RPMI7951 (cell line): ENCODE measurements around the gene VEPH1. TPM values are rescaled to one million over a fixed set of nuclear protein-coding genes. Genes with fewer than 3 reads are reported as not detected.

Experiments
- DNase-seq: peaks from one replicate; pipeline ENCODE4 v3.0.0-alpha.2; 2012; ENCODE audit warnings: low read depth
- total RNA-seq: library from RNA; depleted of rRNA; stranded (reverse); fragments of >200 nt; shearing (Covaris generic); gene quantifications from 2 replicates; pipeline ENCODE4 v1.2.3, GENCODE V29; 2014; rRNA removed

VEPH1 gene
- 85.5 and 91.9 TPM in 2 replicates for total RNA-seq

GRCh38 chr3:157502916-157503595 is at the start of gene VEPH1:
VEPH1 (minus strand) TSS chr3:157503416; CDS start chr3:157495349, 8,067 bp downstream.
- no peak for DNase-seq

- DNase-seq = no peak
Observed at GRCh38 chr3:157551961-157552360, 48.7 kb upstream of the VEPH1 start.

- no peak for DNase-seq
Observed at GRCh38 chr3:157549498-157549897, 46.3 kb upstream of the VEPH1 start.

GRCh38 chr3:157544501-157545130 is 41.4 kb upstream of the VEPH1 start:
- peak; percentile 28 for DNase-seq

GRCh38 chr3:157543501-157544035 is 40.4 kb upstream of the VEPH1 start:
- DNase-seq = no peak

GRCh38 chr3:157542711-157543500 is 39.7 kb upstream of the VEPH1 start:
- peak; percentile 82 for DNase-seq

- DNase-seq = no peak
Observed at GRCh38 chr3:157541506-157542236, 38.5 kb upstream of the VEPH1 start.

GRCh38 chr3:157540656-157541055 is 37.4 kb upstream of the VEPH1 start:
- no peak for DNase-seq

GRCh38 chr3:157535667-157536066 is 32.5 kb upstream of the VEPH1 start:
- DNase-seq = no peak

GRCh38 chr3:157534725-157535161 is 31.5 kb upstream of the VEPH1 start:
- no peak for DNase-seq

GRCh38 chr3:157533298-157534070 is 30.3 kb upstream of the VEPH1 start:
- peak; percentile 89 for DNase-seq

GRCh38 chr3:157532529-157533297 is 29.5 kb upstream of the VEPH1 start:
- peak; percentile 88 for DNase-seq

- DNase-seq = no peak
Observed at GRCh38 chr3:157531771-157532170, 28.6 kb upstream of the VEPH1 start.

- peak; percentile 44 for DNase-seq
Observed at GRCh38 chr3:157531301-157531660, 28.1 kb upstream of the VEPH1 start.

- DNase-seq = peak; percentile 69
Observed at GRCh38 chr3:157530637-157531300, 27.6 kb upstream of the VEPH1 start.

- DNase-seq = no peak
Observed at GRCh38 chr3:157529751-157530150, 26.5 kb upstream of the VEPH1 start.

GRCh38 chr3:157529085-157529484 is 25.9 kb upstream of the VEPH1 start:
- no peak for DNase-seq

GRCh38 chr3:157527131-157527881 is 24.1 kb upstream of the VEPH1 start:
- peak; percentile 30 for DNase-seq

- no peak for DNase-seq
Observed at GRCh38 chr3:157526036-157526435, 22.8 kb upstream of the VEPH1 start.
